Gastroesophageal sphincter (tissue), 4 donors: ENCODE results near the gene CACNA1D. TPM values are rescaled to one million over a fixed set of nuclear protein-coding genes. Genes with fewer than 3 reads are reported as not detected.

Experiments
- ATAC-seq: fragments of 150-250 bp; one replicate; pipeline ENCODE4 v1.9.1; 2016; ENCODE audit warnings: mild to moderate bottlenecking, moderate library complexity
- H3K27ac ChIP-seq, 4 donors: fragments of 200-600 bp; sonication (generic) in 3 of 4; 1 replicate in 3 of 4; 2 replicates in 1 of 4; pipeline ENCODE4 v1.5.1; 2016 to 2019
- H3K27me3 ChIP-seq: fragments of 200-600 bp; sonication (generic); one replicate; pipeline ENCODE4 v1.5.1; 2019
- H3K36me3 ChIP-seq, 2 donors: fragments of 200-600 bp; sonication (generic); one replicate each; pipeline ENCODE4 v1.5.1; 2019; ENCODE audit warnings: control low read depth in 1 of 2
- H3K4me1 ChIP-seq, 3 donors: fragments of 200-600 bp; sonication (generic); 1 replicate in 2 of 3; 2 replicates in 1 of 3; pipeline ENCODE4 v1.5.1; 2016 to 2019; ENCODE audit warnings: control low read depth in 2 of 3
- H3K4me3 ChIP-seq, 2 donors: fragments of 200-600 bp; sonication (generic); one replicate each; pipeline ENCODE4 v1.5.1; 2019; ENCODE audit warnings: mild to moderate bottlenecking in 1 of 2, moderate library complexity in 1 of 2
- H3K9me3 ChIP-seq, 3 donors: fragments of 200-600 bp; sonication (generic); one replicate each; pipeline ENCODE4 v1.5.1; 2017 to 2019; ENCODE audit warnings: control low read depth in 2 of 3
- CTCF ChIP-seq, 4 experiments: fragments of 200-600 bp in 2 of 4; fragments of 450-650 bp in 2 of 4; sonication (generic) in 1 of 4; IDR thresholded peaks; one replicate each; pipeline ENCODE4 v1.5.1; 2017 to 2019; ENCODE audit warnings: antibody characterized with exemption in 4 of 4, mild to moderate bottlenecking in 2 of 4, moderate library complexity in 2 of 4
- EP300 ChIP-seq: sonication (generic); formaldehyde crosslinking; IDR thresholded peaks from one replicate; pipeline ENCODE4 v1.6.1; 2017; ENCODE audit warnings: antibody characterized with exemption, mild to moderate bottlenecking
- POLR2A ChIP-seq, 2 donors: fragments of 450-650 bp; IDR thresholded peaks; one replicate each; pipeline ENCODE4 v1.6.1; 2017; ENCODE audit warnings: antibody characterized with exemption in 2 of 2, mild to moderate bottlenecking in 2 of 2, moderate library complexity in 1 of 2
- POLR2AphosphoS5 ChIP-seq: sonication (generic); formaldehyde crosslinking; IDR thresholded peaks from one replicate; pipeline ENCODE4 v1.6.1; 2017; ENCODE audit warnings: antibody characterized with exemption
- WGBS, 2 donors: methylation state at CpG; one replicate each; pipeline ENCODE4 v1.1.5; 2018; ENCODE audit warnings: low coverage in 1 of 2; 5-methylcytosine and 5-hydroxymethylcytosine counted together
- small RNA-seq, 4 donors: library from RNA; depleted of rRNA; stranded (forward); fragments of <200 nt; gene quantifications; one replicate each; pipeline ENCODE3, GENCODE V24; 2016
- total RNA-seq, 4 donors: library from RNA; depleted of rRNA; stranded (reverse); fragments of >200 nt; gene quantifications; one replicate each; pipeline ENCODE4 v1.1.0, GENCODE V29; 2016

Gene CACNA1D
- total RNA-seq, 4 donors from 2014 or later, result 0.52 to 5.7 (median 3.6) TPM

- Histone ChIP-seq H3K36me3 (peaks cover 0 to 82% of the 10 kb centered on the region in 2 donors), H3K4me1 (no peaks in the 10 kb centered on the region), H3K27me3 (no peaks in the 10 kb centered on the region), H3K4me3 (no peak overlapping the region), H3K27ac (no peak overlapping the region), H3K9me3 (no peaks in the 10 kb centered on the region)
- TF ChIP-seq EP300 (no peak), POLR2AphosphoS5 (no peak), CTCF (IDR thresholded peaks at IDR 0.05) (no peak), POLR2A (IDR thresholded peaks at IDR 0.05) (no peak)
- 83 to 86% methylated on average over 1 of the region's 1 CpG for WGBS, 2 donors
- no peak for ATAC-seq
Measured at GRCh38 chr3:53863145-53863544, 368.7 kb downstream of the CACNA1D start.

Small RNA genes within 50 kb of the gene (small RNA-seq; reads per million reads assigned to genes)
- gene AC012467.1 (0 reads per million in 4 donors), gene RF00154 (7.6 to 40.1 (median 18.5) reads per million in 4 donors)

Other genes starting within 250 kb of the CACNA1D start
- gene TKT, start 238.6 kb upstream of the CACNA1D start, total RNA-seq, result 100 to 1,000 TPM; 218 to 386 (median 278) TPM
- gene DCP1A, start 147.1 kb upstream of the CACNA1D start, total RNA-seq, result 10 to 100 TPM; 20.7 to 37.4 (median 27.1) TPM